DND-41 (cell line): ENCODE measurements around the gene CDH3.

Source experiments
- ATAC-seq: fragments of 200-7000 bp; cut with Tn5 transposase; 3 replicates; pipeline ENCODE4 v1.9.1; 2021; ENCODE audit warnings: low read depth; ENCODE audit not compliant: insufficient read depth
- DNase-seq: peaks from one replicate; pipeline ENCODE4 v3.0.0-alpha.2; 2020
- H2AFZ ChIP-seq: 2 replicates; pipeline ENCODE4 v1.6.0; 2012; ENCODE audit warnings: low read depth, low read length
- H3K27ac ChIP-seq: 2 replicates; pipeline ENCODE4 v1.5.1; 2012; ENCODE audit warnings: low read length, inconsistent platforms
- H3K27me3 ChIP-seq: fragments of 200-600 bp; sonication (generic); 2 replicates; pipeline ENCODE4 v1.6.0; 2012; ENCODE audit warnings: low read length, mild to moderate bottlenecking, inconsistent platforms; ENCODE audit not compliant: insufficient read depth, poor library complexity
- H3K36me3 ChIP-seq: 2 replicates; pipeline ENCODE4 v1.5.1; 2012; ENCODE audit warnings: low read length, inconsistent platforms; ENCODE audit not compliant: insufficient read depth
- H3K4me1 ChIP-seq: 2 replicates; pipeline ENCODE4 v1.5.1; 2012; ENCODE audit warnings: mild to moderate bottlenecking, low read length; ENCODE audit not compliant: insufficient read depth
- H3K4me2 ChIP-seq: 2 replicates; pipeline ENCODE4 v1.6.0; 2012; ENCODE audit warnings: mild to moderate bottlenecking, moderate library complexity, low read length, inconsistent platforms; ENCODE audit not compliant: insufficient read depth
- H3K4me3 ChIP-seq, 2 experiments: fragments of 200-600 bp in 1 of 2; shearing (Covaris generic) in 1 of 2; 2 replicates each; pipeline ENCODE4 v1.5.1; 2012 to 2016; ENCODE audit warnings: inconsistent platforms in 2 of 2, low read length in 2 of 2, mild to moderate bottlenecking in 2 of 2, low read depth in 1 of 2, moderate library complexity in 1 of 2
- H3K79me2 ChIP-seq: 2 replicates; pipeline ENCODE4 v1.6.0; 2012; ENCODE audit warnings: low read length, inconsistent platforms; ENCODE audit not compliant: insufficient read depth
- H3K9ac ChIP-seq: 2 replicates; pipeline ENCODE4 v1.6.0; 2012; ENCODE audit warnings: low read depth, mild to moderate bottlenecking, inconsistent platforms, low read length, moderate library complexity
- H3K9me3 ChIP-seq: 2 replicates; pipeline ENCODE4 v1.5.1; 2012; ENCODE audit warnings: low read length, moderate library complexity, mild to moderate bottlenecking, inconsistent platforms; ENCODE audit not compliant: insufficient read depth, severe bottlenecking
- H4K20me1 ChIP-seq: 2 replicates; pipeline ENCODE4 v1.6.0; 2012; ENCODE audit warnings: low read length; ENCODE audit not compliant: insufficient read depth
- CTCF ChIP-seq: IDR thresholded peaks from 2 replicates; pipeline ENCODE4 v1.5.1; 2012; ENCODE audit warnings: borderline replicate concordance, low read length, moderate library complexity, mild to moderate bottlenecking; ENCODE audit not compliant: poor library complexity, severe bottlenecking; ENCODE audit errors: extremely low read depth
- EZH2 ChIP-seq: IDR thresholded peaks from 3 replicates; pipeline ENCODE4 v1.6.1; 2012; ENCODE audit warnings: borderline replicate concordance, low read depth, mild to moderate bottlenecking, moderate library complexity, low read length, inconsistent platforms; ENCODE audit not compliant: severe bottlenecking

CDH3 gene

GRCh38 chr16:68617734-68618133, 27.4 kb upstream of the CDH3 start:
- no peak for TF ChIP-seq CTCF
- TF ChIP-seq EZH2, result no peak
- no peaks in the 10 kb centered on the region for H3K79me2 ChIP-seq

GRCh38 chr16:68626557-68626956, 18.6 kb upstream of the CDH3 start:
- Histone ChIP-seq H3K9ac (no peak overlapping the region), H2AFZ (no peak overlapping the region), H3K4me3 (no peak overlapping the region), H3K36me3 (no peaks in the 10 kb centered on the region), H3K4me2 (no peak overlapping the region), H3K4me1 (no peaks in the 10 kb centered on the region), H4K20me1 (no peaks in the 10 kb centered on the region), H3K27me3 (no peaks in the 10 kb centered on the region), H3K27ac (no peak overlapping the region), H3K79me2 (no peaks in the 10 kb centered on the region), H3K9me3 (no peaks in the 10 kb centered on the region)
- no peak for ATAC-seq
- DNase-seq, result no peak
- TF ChIP-seq CTCF, result no peak
- no peak for TF ChIP-seq EZH2

More at GRCh38 chr16:68617734-68618133, 27.4 kb upstream of the CDH3 start:
- H3K27ac ChIP-seq, result no peak overlapping the region
- DNase-seq (no peak), ATAC-seq (no peak)
- H3K9ac ChIP-seq, result no peak overlapping the region
- H3K4me1 ChIP-seq, result no peaks in the 10 kb centered on the region
- H3K4me3 ChIP-seq, result no peak overlapping the region
- no peaks in the 10 kb centered on the region for H3K36me3 ChIP-seq
- no peaks in the 10 kb centered on the region for H4K20me1 ChIP-seq
- peaks cover 7% of the 10 kb centered on the region for H3K9me3 ChIP-seq
- no peak overlapping the region for H3K4me2 ChIP-seq
- H3K27me3 ChIP-seq, result no peaks in the 10 kb centered on the region
- H2AFZ ChIP-seq, result no peak overlapping the region

- no peak for ATAC-seq
Observed at GRCh38 chr16:68627951-68628425, 17.1 kb upstream of the CDH3 start.

More at GRCh38 chr16:68627951-68628425, 17.1 kb upstream of the CDH3 start:
- no peaks in the 10 kb centered on the region for H3K36me3 ChIP-seq
- TF ChIP-seq CTCF (no peak), EZH2 (no peak)
- no peaks in the 10 kb centered on the region for H3K79me2 ChIP-seq
- H3K27me3 ChIP-seq, result no peaks in the 10 kb centered on the region
- no peaks in the 10 kb centered on the region for H4K20me1 ChIP-seq
- no peaks in the 10 kb centered on the region for H3K4me1 ChIP-seq
- H3K9me3 ChIP-seq, result no peaks in the 10 kb centered on the region
- H3K4me2 ChIP-seq, result no peak overlapping the region
- H2AFZ ChIP-seq, result no peak overlapping the region
- H3K27ac ChIP-seq, result no peak overlapping the region
- DNase-seq, result no peak
- no peak overlapping the region for H3K4me3 ChIP-seq
- H3K9ac ChIP-seq, result no peak overlapping the region
